Lower lobe of right lung (tissue), 2 donors: Measurements from ENCODE around the gene EVX2. TPM values are rescaled to one million over a fixed set of nuclear protein-coding genes. Genes with fewer than 3 reads are reported as not detected.

ENCODE experiments used
- ATAC-seq, 2 donors: fragments of 200-7000 bp; cut with Tn5 transposase; one replicate each; pipeline ENCODE4 v1.9.1; 2020 to 2022; ENCODE audit warnings: mild to moderate bottlenecking in 2 of 2, moderate library complexity in 2 of 2
- DNase-seq: peaks from one replicate; pipeline ENCODE4 v3.0.0-alpha.2; 2020
- H3K27ac ChIP-seq: fragments of 200-600 bp; one replicate; pipeline ENCODE4 v1.8.0; 2022
- H3K27me3 ChIP-seq: fragments of 200-600 bp; one replicate; pipeline ENCODE4 v1.8.0; 2022; ENCODE audit warnings: low read depth
- H3K36me3 ChIP-seq: fragments of 200-600 bp; one replicate; pipeline ENCODE4 v1.8.0; 2022; ENCODE audit warnings: mild to moderate bottlenecking
- H3K4me1 ChIP-seq: fragments of 200-600 bp; one replicate; pipeline ENCODE4 v1.8.0; 2022
- H3K4me3 ChIP-seq: fragments of 200-600 bp; one replicate; pipeline ENCODE4 v1.8.0; 2022; ENCODE audit warnings: mild to moderate bottlenecking
- H3K9me3 ChIP-seq: fragments of 200-600 bp; one replicate; pipeline ENCODE4 v1.8.0; 2022
- intact Hi-C: fragments of 100-400 bp; cut with DNase I; formaldehyde crosslinking; loops from one replicate; pipeline ENCODE4 v1.11.0; 2022
- total RNA-seq: library from RNA; stranded (reverse); fragmentation: NEBNext Ultra II Directional; extraction: Animal tissue kit (Norgen Biotek cat#: 25700); gene quantifications from one replicate; pipeline ENCODE4 v1.2.1, GENCODE V29; 2021
- TF ChIP-seq, protein P1 (sequence below): fragments of 200-600 bp; IDR thresholded peaks from one replicate; pipeline ENCODE4 v1.8.0; 2022; ENCODE audit warnings: antibody characterized with exemption, mild to moderate bottlenecking
- donor health status: DM: no; HTN: yes; CAD: no; lungs with severe emphysema.

The EVX2 gene
- total RNA-seq, 1 donor from 2014 or later = not detected

- peak overlapping the region; percentile 20 for H3K4me3 ChIP-seq
- H3K4me1 ChIP-seq = peaks cover 31% of the 10 kb centered on the region
- DNase-seq (no peak), ATAC-seq (no peak)
- intact Hi-C loops = loop anchor here (10.0 kb wide), 1 partner anchor 399 kb away; no protein-coding TSS in a partner anchor
- no peaks in the 10 kb centered on the region for H3K36me3 ChIP-seq
- H3K27me3 ChIP-seq = peaks cover 98% of the 10 kb centered on the region
- no peaks in the 10 kb centered on the region for H3K9me3 ChIP-seq
- TF ChIP-seq, protein P1, sequence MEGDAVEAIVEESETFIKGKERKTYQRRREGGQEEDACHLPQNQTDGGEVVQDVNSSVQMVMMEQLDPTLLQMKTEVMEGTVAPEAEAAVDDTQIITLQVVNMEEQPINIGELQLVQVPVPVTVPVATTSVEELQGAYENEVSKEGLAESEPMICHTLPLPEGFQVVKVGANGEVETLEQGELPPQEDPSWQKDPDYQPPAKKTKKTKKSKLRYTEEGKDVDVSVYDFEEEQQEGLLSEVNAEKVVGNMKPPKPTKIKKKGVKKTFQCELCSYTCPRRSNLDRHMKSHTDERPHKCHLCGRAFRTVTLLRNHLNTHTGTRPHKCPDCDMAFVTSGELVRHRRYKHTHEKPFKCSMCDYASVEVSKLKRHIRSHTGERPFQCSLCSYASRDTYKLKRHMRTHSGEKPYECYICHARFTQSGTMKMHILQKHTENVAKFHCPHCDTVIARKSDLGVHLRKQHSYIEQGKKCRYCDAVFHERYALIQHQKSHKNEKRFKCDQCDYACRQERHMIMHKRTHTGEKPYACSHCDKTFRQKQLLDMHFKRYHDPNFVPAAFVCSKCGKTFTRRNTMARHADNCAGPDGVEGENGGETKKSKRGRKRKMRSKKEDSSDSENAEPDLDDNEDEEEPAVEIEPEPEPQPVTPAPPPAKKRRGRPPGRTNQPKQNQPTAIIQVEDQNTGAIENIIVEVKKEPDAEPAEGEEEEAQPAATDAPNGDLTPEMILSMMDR = no peak
- H3K27ac ChIP-seq = no peak overlapping the region
These were observed 9.6 kb upstream of the EVX2 start for GRCh38 chr2:176093145-176093897.

DNA sequence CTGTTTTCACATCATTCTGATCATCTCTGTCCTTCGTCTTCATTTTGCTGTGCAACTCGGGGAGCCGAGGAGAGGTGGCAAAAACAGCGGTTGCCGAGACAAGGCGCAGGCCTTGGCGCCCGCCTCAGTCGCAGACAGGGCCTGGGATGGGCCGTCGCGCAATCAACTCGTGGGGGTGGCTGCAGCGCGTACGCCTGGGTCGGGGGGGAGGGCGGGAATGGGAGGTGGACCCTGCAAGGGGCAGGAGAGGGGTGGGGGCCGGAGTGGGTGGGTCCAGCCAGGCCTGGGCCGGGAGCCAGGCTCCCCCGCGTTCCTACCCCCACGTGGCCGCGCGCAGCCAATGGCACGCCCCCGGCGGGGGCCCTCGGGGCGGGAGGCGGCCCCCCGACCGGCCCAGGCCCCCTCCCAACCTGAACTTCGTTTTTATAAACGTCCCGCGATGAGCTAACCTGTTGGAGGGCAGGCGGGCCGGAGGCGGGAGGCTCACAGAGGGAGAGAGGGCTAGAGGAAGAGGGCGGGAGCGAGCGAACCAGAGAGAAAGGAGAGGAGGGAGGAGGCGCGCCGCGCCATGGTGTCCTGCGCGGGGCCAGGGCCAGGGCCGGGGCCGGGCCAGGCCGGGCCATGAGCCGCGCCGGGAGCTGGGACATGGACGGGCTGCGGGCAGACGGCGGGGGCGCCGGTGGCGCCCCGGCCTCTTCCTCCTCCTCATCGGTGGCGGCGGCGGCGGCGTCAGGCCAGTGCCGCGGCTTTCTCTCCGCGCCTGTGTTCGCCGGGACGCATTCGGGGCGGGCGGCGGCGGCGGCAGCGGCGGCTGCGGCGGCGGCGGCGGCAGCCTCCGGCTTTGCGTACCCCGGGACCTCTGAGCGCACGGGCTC, 8.7 kb upstream of the EVX2 start, which contains the start of gene HOXD13:
TSS of gene HOXD13 (plus strand) at position 452 of the 875 bp plus-strand sequence. CDS start at position 622, 170 bp downstream.
- DNase-seq = no peak
- Histone ChIP-seq H3K27me3 (peaks cover 98% of the 10 kb centered on the region), H3K27ac (no peak within 1 kb of the TSS), H3K36me3 (no peaks in the 10 kb centered on the region), H3K4me3 (peak within 1 kb of the TSS; percentile 20), H3K9me3 (no peaks in the 10 kb centered on the region), H3K4me1 (peaks cover 33% of the 10 kb centered on the region)
- intact Hi-C loops = loop anchor here (10.0 kb wide), 1 partner anchor 398 kb away; no protein-coding TSS in a partner anchor
- TF ChIP-seq, protein P1 = no peak
- no peak for ATAC-seq

- H3K36me3 ChIP-seq = no peaks in the 10 kb centered on the region
- H3K4me3 ChIP-seq = no peak overlapping the region
- ATAC-seq (no peak), DNase-seq (no peak)
- TF ChIP-seq, protein P1 = no peak
- H3K4me1 ChIP-seq = peaks cover 24% of the 10 kb centered on the region
- peaks cover 98% of the 10 kb centered on the region for H3K27me3 ChIP-seq
- H3K9me3 ChIP-seq = no peaks in the 10 kb centered on the region
- intact Hi-C loops = loop anchor here (10.0 kb wide), 1 partner anchor 397 kb away; no protein-coding TSS in a partner anchor
- H3K27ac ChIP-seq = no peak overlapping the region
These were observed 7.8 kb upstream of the EVX2 start for GRCh38 chr2:176091329-176092258.

GRCh38 chr2:176090862-176091261, 7.1 kb upstream of the EVX2 start:
- intact Hi-C loops = loop anchor here (10.0 kb wide), 1 partner anchor 396 kb away; no protein-coding TSS in a partner anchor
- ATAC-seq = no peak
- Histone ChIP-seq H3K27ac (no peak overlapping the region), H3K27me3 (peaks cover 98% of the 10 kb centered on the region), H3K9me3 (no peaks in the 10 kb centered on the region), H3K36me3 (no peaks in the 10 kb centered on the region), H3K4me3 (no peak overlapping the region), H3K4me1 (peaks cover 19% of the 10 kb centered on the region)
- no peak for DNase-seq
- TF ChIP-seq, protein P1 = no peak
